ENCODE results near the gene GPR55.

The GPR55 gene

GRCh38 chr2:230967113-230967512, 42.1 kb upstream of the GPR55 start:
- Mint-ChIP-seq H3K4me1 (no peaks in the 10 kb centered on the region), H3K27me3 (ENCODE audit: low read depth) (no peaks in the 10 kb centered on the region), H3K4me3 (no peak overlapping the region), H3K9me3 (no peaks in the 10 kb centered on the region), H3K36me3 (ENCODE audit: low read depth) (no peaks in the 10 kb centered on the region), H3K27ac (no peak overlapping the region)
- no peak for TF ChIP-seq CTCF (IDR thresholded peaks at IDR 0.05; ENCODE audit: unreplicated experiment in 3 of 3)

- H3K36me3 Mint-ChIP-seq (ENCODE audit: low read depth): no peaks in the 10 kb centered on the region
- H3K9me3 Mint-ChIP-seq: no peaks in the 10 kb centered on the region
- no peak overlapping the region for H3K27ac Mint-ChIP-seq
- no peak overlapping the region for H3K4me3 Mint-ChIP-seq
- no peak for TF ChIP-seq CTCF (IDR thresholded peaks at IDR 0.05; ENCODE audit: unreplicated experiment in 3 of 3)
- H3K4me1 Mint-ChIP-seq: no peaks in the 10 kb centered on the region
- H3K27me3 Mint-ChIP-seq (ENCODE audit: low read depth): peaks cover 10% of the 10 kb centered on the region
These were observed 39.2 kb upstream of the GPR55 start for GRCh38 chr2:230964136-230964730.

DNA sequence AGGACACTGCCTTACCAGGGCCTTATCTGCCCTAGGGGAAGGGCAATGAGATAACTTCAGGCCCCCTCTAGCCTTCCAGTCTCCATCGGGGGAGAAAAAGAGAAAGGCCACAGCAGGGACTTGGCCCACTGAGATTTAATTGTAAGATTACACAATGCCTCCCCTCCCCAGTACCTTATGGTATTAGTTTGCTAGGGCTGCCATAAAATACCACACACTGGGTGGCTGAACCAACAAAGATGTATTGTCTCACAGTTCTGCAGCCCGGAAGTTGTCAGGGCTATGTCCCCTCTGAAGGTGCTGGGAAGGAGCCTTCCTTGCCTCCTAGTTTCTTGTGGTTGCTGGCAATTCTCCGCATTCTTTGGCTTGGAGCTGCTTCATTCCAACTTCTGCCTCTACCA, 36.0 kb upstream of the GPR55 start:
- H3K4me1 Mint-ChIP-seq: peaks cover 10% of the 10 kb centered on the region

GRCh38 chr2:230960026-230960425, 35.0 kb upstream of the GPR55 start:
- peaks cover 49% of the 10 kb centered on the region for H3K27me3 Mint-ChIP-seq (ENCODE audit: low read depth)

More for the DNA sequence above, 36.0 kb upstream of the GPR55 start:
- H3K36me3 Mint-ChIP-seq (ENCODE audit: low read depth): no peaks in the 10 kb centered on the region
- TF ChIP-seq CTCF (IDR thresholded peaks at IDR 0.05; ENCODE audit: unreplicated experiment in 3 of 3): no peak
- peaks cover 41% of the 10 kb centered on the region for H3K27me3 Mint-ChIP-seq (ENCODE audit: low read depth)
- no peak overlapping the region for H3K4me3 Mint-ChIP-seq
- no peak overlapping the region for H3K27ac Mint-ChIP-seq
- H3K9me3 Mint-ChIP-seq: no peaks in the 10 kb centered on the region

DNA sequence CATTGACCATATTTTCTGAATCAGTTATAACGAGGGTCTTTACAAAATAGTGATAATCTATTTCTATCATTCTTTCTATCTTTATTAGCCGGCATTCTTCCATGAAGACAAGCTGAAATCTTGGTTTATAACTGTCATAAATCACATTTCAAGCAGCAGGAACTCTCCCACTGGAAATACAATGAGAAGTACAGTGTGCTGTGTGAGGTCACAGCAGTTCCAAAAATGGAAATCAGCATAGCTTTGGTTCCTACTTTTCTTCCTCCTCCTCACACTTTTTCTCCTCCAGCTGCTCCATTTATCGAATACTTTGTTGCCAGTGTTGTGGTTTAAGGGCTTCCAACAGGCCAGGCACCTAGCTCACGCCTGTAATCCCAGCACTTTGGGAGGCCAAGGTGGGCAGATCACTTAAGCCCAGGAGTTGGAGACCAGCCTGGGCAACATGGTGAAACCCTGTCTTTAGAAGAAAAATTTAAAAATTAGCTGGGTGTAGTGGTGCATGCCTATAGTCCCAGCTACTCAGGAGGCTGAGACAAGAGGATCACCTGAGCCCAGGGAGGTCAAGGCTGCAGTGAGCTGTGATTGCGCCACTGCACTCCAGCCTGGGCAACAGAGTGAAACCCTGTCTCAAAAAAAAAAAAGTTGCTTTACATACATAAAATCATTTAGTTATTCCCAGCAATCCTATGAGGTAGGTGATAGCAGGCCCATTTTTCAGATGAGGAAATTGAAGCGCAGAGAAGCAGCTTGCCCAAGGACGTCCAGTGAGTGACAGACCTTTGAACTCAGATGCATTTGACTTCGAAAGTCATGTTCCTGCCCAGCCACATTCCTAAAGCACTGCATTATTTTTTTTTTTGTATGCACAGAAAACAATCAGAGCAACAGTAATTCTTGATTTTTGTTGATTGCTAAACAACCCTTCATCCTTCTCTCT, 34.0 kb upstream of the GPR55 start:
- H3K9me3 Mint-ChIP-seq: no peaks in the 10 kb centered on the region

More at GRCh38 chr2:230960026-230960425, 35.0 kb upstream of the GPR55 start:
- peaks cover 10% of the 10 kb centered on the region for H3K4me1 Mint-ChIP-seq
- no peaks in the 10 kb centered on the region for H3K36me3 Mint-ChIP-seq (ENCODE audit: low read depth)
- no peak overlapping the region for H3K4me3 Mint-ChIP-seq
- no peaks in the 10 kb centered on the region for H3K9me3 Mint-ChIP-seq
- no peak for TF ChIP-seq CTCF (IDR thresholded peaks at IDR 0.05; ENCODE audit: unreplicated experiment in 3 of 3)
- H3K27ac Mint-ChIP-seq: no peak overlapping the region

More for the DNA sequence above, 34.0 kb upstream of the GPR55 start:
- Mint-ChIP-seq H3K27ac (no peak overlapping the region), H3K4me1 (peaks cover 10% of the 10 kb centered on the region), H3K27me3 (ENCODE audit: low read depth) (peaks cover 49% of the 10 kb centered on the region), H3K36me3 (ENCODE audit: low read depth) (no peaks in the 10 kb centered on the region), H3K4me3 (peak overlapping the region in 2 of 3 experiments; percentile 41 to 67)
- TF ChIP-seq CTCF (IDR thresholded peaks at IDR 0.05; ENCODE audit: unreplicated experiment in 3 of 3): no peak

Measured in nephron (organoid).